GM21737 (cell line): ENCODE results near the gene ANTKMT.

Experiments used
- ATAC-seq: cut with Tn5 transposase; IDR thresholded peaks from one replicate; pipeline ENCODE4 v1.9.1; 2021; ENCODE audit warnings: mild to moderate bottlenecking, moderate library complexity; ENCODE audit not compliant: unreplicated experiment

Gene ANTKMT

DNA sequence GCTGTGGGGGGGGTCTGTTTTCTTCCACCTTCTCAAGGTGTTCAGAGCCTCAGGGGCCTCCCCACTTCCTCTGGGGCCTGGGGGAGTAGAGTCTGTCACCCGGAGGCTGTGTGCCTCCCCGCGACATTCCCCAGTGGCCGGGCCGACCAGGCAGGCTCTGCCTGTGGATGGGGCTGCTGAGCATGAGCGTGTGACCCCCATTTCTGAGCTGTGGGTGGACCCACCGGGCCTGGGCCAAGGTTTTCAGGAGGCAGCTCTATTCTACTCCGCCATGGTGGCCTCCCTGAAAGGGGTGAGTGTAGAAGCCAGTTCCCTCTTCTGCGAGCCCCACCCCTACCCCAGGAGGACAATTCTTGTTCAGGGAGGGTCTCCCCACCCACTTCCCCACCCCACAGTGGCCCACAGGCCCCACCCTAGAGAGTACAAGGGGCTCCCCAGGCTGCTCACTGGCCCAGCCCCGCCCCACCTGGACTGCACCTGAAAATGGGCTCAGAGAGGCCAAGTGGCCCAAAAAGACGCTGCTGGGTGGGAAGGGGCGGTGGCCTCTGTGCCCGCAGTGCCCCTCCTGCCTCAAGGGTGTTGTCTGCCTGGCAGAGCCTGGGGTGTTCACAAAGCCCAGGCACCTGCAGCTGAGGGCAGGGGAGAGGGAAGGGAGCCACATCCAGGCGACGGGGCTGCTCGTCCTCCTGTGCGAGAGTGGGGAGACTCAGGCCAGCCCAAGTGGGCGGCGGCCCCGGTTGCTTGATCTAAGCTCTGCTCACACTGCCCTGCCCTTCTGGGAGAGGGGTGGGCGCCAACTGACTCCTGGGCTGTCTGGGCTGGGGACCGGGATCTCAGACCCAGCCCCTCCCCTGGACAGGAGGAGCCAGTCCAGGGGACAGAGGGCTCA, 40.9 kb downstream of the ANTKMT start:
- ATAC-seq: no peak

DNA sequence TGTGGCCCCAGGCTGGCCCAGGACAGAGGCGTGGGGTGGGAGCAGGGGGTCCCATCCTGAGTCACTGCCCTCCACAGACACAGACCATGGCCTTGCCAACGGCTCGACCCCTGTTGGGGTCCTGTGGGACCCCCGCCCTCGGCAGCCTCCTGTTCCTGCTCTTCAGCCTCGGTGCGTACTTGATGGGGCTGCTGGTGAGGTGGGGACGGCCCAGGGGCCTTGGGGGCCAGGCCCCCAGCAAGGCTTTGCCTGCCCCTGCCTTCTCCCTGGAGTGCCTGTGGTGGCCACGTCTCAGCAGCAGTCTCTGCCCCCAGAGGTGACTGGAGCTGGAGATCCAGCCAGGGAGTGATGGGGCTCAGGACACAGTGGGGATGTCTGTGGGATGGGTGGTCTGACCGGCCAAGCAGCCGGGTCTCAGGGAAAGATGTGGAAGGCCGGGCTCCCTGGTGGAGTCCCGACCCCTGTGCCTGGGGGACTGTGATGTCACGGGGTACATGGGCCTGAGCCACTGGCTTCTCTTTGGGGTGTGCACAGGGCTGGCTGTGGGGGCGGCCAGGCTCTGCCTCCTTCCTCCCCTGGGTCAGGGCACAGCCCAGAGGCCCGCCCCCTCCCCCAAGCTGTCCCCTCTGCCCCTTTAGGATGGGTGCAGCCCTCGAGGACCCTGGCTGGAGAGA, 41.8 kb downstream of the ANTKMT start:
- ATAC-seq: no peak

DNA sequence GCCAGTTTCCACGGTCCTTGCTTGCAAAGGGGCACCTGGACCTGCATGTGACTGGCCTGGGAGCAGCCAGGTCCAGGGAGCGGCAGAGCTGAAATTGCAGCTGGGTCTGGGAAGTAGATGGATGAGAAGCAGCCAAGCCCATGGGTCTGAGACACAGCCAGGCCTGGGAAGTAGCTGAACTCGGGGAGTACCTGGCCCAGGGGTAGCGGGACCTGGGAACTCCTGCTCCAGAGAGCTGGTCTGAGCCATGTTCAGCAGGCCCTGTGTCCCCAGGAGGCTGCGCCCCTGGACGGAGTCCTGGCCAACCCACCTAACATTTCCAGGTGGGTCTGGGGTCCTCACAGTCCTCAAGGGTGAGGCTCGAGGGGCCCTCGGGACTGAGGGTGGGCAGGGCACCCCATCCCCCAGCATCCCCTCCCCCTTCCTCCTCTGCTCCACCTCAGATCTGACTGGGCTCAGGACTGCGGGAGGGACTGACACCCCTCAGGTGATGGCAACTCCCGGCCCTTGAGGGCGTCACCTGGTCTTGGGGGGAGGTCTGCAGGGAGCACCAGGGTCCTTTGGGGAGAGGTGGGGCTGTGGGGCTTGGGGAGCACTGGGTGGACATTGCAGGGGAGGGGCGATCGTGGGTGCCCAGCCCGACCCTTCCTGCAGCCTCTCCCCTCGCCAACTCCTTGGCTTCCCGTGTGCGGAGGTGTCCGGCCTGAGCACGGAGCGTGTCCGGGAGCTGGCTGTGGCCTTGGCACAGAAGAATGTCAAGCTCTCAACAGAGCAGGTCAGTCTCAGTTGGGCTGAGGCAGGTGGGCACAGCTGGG, 42.6 kb downstream of the ANTKMT start:
- ATAC-seq: no peak

DNA sequence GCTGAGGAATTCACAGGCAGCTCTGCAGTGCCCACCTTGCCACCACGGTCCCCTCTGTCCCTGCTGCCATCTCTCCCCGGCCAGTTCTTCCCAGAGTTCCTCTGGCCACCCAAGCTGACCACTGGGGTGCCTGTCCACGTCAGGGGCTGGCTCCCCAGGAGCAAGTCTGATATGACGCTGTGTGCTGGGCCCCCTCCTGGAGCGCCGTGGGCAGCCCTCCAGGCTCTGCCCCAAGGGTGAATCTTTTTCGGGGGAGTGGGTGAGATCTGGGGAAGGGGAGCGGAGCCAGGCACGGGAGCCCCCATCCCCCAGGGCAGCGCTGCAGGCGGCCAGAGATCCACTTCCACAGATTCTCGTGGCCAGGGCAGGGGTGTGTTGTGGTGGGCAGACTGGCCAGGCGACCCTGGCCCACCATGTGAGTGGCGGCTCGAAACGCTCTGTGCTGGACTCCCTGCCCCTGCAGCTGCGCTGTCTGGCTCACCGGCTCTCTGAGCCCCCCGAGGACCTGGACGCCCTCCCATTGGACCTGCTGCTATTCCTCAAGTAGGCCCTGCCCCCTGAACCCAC, 43.3 kb downstream of the ANTKMT start:
- no peak for ATAC-seq

DNA sequence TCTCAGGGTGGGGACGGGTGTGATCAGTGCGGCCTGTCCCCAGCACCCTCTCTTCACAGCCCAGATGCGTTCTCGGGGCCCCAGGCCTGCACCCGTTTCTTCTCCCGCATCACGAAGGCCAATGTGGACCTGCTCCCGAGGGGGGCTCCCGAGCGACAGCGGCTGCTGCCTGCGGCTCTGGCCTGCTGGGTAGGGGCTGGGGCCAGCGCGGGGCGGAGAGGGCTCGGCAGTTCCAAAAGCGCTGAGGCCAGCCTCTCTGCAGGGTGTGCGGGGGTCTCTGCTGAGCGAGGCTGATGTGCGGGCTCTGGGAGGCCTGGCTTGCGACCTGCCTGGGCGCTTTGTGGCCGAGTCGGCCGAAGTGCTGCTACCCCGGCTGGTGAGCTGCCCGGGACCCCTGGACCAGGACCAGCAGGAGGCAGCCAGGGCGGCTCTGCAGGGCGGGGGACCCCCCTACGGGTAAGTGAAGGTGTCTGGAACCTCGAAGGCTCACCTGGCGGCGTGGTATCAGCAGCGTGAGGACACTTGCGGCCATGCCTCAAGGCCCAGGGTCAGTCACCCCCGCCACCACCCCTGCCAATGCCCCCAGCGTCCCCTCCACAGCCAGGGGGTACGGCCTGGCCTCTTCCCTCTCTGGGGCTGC, 44.0 kb downstream of the ANTKMT start:
- no peak for ATAC-seq

DNA sequence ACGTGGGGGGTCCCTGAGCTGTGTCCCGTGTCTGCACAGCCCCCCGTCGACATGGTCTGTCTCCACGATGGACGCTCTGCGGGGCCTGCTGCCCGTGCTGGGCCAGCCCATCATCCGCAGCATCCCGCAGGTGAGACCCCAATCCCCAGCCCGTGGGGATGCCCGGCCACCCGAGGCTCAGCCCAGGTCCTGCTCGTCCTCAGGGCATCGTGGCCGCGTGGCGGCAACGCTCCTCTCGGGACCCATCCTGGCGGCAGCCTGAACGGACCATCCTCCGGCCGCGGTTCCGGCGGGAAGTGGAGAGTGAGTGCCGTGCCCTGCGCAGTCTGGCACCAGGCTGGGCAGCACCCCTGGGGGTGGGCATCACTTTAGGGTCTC, 44.5 kb downstream of the ANTKMT start:
- ATAC-seq: no peak

DNA sequence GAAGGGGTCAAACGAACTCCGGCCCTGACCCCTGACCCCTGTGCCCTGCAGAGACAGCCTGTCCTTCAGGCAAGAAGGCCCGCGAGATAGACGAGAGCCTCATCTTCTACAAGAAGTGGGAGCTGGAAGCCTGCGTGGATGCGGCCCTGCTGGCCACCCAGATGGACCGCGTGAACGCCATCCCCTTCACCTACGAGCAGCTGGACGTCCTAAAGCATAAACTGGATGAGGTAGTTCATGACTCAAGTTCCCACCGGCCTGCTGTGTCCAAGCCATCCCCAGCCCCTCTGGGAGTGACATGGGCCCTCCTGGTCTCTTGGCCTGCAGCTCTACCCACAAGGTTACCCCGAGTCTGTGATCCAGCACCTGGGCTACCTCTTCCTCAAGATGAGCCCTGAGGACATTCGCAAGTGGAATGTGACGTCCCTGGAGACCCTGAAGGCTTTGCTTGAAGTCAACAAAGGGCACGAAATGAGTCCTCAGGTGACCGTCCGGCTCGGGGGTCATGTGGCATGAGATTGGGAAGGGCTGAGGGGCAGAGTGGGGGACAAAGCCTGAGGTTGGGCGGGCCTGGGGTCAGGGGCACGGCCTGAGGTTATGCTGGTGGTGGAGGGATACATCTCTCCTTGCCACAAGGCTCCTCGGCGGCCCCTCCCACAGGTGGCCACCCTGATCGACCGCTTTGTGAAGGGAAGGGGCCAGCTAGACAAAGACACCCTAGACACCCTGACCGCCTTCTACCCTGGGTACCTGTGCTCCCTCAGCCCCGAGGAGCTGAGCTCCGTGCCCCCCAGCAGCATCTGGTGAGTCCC, 45.3 kb downstream of the ANTKMT start:
- ATAC-seq: no peak

DNA sequence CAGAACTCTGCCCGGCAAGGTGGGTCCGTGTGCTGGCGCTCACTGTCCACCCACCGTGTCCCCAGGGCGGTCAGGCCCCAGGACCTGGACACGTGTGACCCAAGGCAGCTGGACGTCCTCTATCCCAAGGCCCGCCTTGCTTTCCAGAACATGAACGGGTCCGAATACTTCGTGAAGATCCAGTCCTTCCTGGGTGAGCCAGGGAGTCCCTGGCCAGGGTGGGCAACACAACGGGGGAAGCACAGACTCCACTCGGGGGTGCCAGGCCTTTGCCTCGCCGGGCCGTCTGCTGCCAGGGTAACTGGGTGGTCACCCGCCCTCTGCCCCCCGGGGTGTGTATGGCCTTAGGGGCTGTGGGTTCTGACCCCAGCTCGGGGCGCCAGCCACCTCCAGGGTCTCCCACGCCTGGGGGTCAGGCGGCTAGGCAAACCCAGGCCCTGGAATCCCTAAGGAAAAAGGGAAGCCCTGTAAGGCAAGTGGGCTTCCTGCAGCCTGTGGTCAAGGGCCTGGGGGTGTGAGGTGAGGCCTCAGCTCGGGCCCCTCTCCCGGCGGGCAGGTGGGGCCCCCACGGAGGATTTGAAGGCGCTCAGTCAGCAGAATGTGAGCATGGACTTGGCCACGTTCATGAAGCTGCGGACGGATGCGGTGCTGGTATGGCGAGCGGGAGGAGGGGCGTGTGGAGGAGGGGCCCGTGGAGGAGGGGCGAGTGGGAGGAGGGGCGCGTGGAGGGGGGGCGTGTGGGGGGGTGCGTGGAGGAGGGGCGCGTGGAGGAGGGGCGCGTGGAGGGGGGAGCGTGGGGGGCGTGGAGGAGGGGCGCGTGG, 46.1 kb downstream of the ANTKMT start:
- ATAC-seq: no peak

DNA sequence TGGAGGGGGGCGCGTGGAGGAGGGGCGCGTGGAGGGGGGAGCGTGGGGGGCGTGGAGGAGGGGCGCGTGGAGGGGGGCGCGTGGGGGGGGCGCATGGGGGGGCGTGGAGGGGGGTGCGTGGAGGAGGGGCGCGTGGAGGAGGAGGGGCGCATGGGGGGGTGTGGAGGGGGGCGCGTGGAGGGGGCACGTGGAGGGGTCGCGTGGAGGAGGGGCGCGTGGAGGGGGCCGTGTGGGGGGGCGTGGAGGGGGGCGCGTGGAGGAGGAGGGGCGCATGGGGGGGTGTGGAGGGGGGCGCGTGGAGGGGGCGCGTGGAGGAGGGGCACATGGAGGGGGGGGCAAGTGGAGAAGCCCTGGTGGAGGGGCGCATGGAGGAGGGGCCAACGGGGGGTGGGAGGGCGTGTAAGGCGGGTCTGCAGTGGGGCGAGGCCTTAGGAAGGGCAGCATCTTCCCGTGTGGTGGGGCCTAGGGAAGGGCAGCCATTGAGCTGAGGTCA, 46.8 kb downstream of the ANTKMT start:
- no peak for ATAC-seq

DNA sequence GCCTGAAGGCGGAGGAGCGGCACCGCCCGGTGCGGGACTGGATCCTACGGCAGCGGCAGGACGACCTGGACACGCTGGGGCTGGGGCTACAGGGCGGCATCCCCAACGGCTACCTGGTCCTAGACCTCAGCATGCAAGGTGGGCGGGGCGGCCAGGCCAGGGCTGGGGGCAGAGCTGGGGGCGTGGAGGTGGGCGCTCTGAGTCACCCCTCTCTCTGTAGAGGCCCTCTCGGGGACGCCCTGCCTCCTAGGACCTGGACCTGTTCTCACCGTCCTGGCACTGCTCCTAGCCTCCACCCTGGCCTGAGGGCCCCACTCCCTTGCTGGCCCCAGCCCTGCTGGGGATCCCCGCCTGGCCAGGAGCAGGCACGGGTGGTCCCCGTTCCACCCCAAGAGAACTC, 47.5 kb downstream of the ANTKMT start:
- ATAC-seq: no peak

DNA sequence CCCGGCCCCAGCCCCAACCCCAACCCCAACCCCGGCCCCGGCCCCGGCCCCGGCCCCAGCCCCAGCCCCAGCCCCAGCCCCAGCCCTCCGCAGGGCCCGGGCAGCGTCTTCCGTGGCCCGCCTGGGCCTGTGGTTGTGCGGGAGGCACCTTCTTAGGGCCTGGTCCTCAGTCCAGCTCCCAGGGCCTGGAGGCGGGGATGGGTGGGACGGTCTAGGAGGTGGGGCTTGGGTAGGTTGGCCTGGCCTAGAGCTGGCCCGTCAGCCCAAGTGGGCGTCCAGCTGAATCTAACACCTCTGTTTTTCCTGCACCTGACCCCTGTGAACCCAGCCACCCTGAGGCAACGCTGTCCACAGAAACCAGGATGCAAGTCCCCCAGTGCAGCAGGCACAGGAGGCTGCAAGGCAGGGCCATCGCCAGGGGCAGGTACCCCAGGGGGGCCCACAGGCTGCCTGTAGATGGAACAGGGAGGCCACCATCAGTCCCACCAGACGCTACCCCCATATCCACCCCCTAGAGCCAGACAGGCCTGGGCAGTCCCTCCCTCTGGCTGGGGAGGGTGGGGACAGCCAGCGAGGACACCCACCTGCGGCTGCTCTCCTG, 48.3 kb downstream of the ANTKMT start:
- ATAC-seq: no peak

DNA sequence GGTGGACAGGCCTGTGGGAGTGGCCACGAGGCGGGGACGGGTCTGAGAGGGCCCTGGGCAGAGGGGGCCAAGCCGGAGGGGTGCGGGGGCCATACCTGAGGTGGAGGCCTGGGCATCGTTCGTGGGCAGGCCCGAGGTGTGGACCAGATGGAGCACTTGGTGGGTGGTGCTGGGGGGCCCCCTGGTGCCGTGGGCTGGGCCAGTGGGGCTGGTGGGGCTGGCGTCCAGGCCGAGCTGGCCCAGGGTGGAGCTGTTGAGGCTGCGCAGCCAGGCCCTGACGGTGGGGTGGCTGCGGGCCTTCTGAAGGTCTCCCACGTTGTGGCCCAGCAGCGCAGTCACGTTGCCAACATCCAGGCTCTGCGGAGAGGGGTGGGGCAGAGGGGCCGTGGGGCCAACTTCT, 49.0 kb downstream of the ANTKMT start:
- ATAC-seq: no peak

DNA sequence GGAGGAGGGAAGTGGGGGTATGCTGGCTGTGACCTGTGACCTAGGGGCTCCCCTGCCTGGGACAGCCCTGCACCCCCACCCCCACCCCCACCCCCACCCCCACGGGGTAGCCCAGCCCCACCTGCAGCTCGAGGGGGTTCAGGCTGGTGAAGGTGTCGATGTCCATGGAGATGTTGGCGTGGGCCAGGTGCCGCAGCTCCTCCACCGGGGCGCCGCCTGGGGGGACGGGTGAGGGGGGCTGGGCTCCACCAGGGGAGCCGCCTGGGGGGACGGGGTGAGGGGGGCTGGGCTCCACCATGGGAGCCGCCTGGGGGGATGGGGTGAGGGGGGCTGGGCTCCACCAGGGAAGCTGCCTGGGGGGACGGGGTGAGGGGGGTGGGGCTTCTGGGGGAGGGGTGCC, 49.5 kb downstream of the ANTKMT start:
- ATAC-seq: no peak
